NB4 (cell line): ENCODE data around the gene NELL2.

Source experiments
- CTCF ChIP-seq: IDR thresholded peaks from one replicate; pipeline ENCODE4 v1.5.1; 2012; ENCODE audit warnings: low read depth, low read length
- MYC ChIP-seq: IDR thresholded peaks from 2 replicates; pipeline ENCODE4 v1.6.1; 2011; ENCODE audit warnings: low read depth, low read length
- POLR2A ChIP-seq: IDR thresholded peaks from 2 replicates; pipeline ENCODE4 v1.6.1; 2011; ENCODE audit warnings: mild to moderate bottlenecking; ENCODE audit not compliant: insufficient read length; ENCODE audit errors: extremely low read depth

DNA sequence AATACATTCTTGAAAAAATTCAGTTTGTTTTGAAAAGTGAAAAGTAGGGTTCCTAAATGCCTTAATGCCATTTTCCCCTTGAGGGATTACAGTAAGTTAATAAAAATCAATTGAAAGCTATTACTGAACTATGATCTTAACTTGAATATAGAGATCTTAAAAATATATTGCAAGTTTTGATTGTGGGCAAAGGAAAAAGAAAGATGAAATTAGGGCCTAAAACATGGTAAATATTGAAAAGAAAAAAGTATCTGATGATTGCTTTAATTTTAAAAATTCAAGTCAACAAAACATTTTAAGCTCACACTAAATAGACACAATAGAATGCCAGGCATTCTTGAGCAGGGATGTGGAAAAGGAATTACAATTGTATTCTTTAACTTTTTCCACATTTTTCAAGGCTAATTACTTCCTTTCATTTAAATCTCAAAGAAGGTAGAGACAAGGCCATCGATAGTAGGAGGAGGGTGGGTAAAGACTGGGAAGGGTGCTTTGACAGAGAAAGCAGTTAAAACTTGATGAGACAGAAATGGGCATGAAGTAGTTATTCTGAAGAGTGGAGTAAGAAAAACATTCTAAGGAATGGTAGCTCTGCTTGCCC is 294.4 kb downstream of the NELL2 start:
- TF ChIP-seq CTCF, result no peak
- TF ChIP-seq POLR2A, result no peak
- TF ChIP-seq MYC, result no peak
